Keratinocyte (primary cell): Measurements from ENCODE around the gene MRPL28.

Experiments used
- CTCF ChIP-seq, 3 experiments: IDR thresholded peaks in 1 of 3; conservative IDR thresholded peaks in 1 of 3; optimal IDR thresholded peaks in 1 of 3; 2 replicates in 2 of 3; 3 replicates in 1 of 3; pipeline versions ENCODE3 to v1.5.1; 2011; ENCODE audit warnings: low read length in 3 of 3, mild to moderate bottlenecking in 3 of 3, moderate library complexity in 2 of 3, control low read depth in 1 of 3, inconsistent platforms in 1 of 3; ENCODE audit not compliant: insufficient read depth in 2 of 3; ENCODE audit errors: extremely low read depth in 1 of 3
- EZH2 ChIP-seq: IDR thresholded peaks from one replicate; pipeline ENCODE4 v1.6.1; 2012; ENCODE audit warnings: inconsistent platforms, mild to moderate bottlenecking, low read length, moderate library complexity

DNA sequence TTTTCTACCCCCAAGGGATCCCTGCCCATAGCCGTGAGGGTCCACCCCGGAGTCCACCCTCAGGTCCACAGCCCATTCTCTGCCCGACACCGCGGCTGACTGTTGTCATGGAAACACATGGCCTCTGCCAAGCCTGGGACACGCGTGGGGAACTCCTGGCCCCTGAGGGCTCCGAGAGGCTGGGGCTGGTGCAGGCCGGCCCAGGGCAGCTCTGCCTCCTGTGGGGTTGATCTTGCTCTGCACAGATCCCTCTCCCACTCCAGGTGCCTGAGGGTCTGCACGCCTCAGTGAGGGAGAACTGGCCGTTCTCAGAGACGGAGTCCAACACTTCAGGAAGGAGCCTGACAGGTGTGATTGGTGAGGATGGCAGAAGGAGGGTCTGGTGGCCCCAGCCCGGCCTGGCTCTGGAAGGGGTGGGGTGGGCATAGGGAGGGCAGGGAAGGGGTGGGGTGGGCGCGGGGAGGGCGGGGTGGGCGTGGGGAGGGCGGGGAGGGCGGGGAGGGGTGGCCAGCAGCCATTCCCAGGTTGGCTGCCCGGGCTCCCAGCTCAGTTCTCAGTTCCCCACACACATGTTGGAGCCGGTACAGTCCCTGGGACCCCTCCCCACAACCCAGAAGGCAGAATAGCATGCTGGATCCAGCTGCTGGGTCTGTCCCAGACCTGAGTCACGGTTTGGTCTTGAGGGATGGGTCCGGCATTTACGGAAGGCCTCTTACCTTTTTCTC is 6.4 kb downstream of the MRPL28 start:
- TF ChIP-seq EZH2 (no peak), CTCF (optimal IDR thresholded peaks at IDR 0.05 in 1 of 3, IDR thresholded peaks at IDR 0.05 in 1 of 3, conservative IDR thresholded peaks at IDR 0.05 in 1 of 3; ENCODE audit: extremely low read depth in 1 of 3, insufficient read depth in 2 of 3, low read length in 3 of 3) (no peak)
